Cardiac fibroblast (primary cell): ENCODE data around the gene MEIOSIN.
"Not testable (repeated sequence)": the region's sequence is repeated elsewhere in the genome, so short reads cannot be mapped to it uniquely, and the experiment has no call there.

Source experiments
- DNase-seq, 2 donors: peaks; one replicate each; pipeline versions ENCODE4 v3.0.0 to v3.0.0-alpha.2; 2010; ENCODE audit warnings: low read depth in 2 of 2
- H3K4me3 ChIP-seq, 2 donors: replicated peaks in 1 of 2; 1 replicate in 1 of 2; 2 replicates in 1 of 2; pipeline ENCODE4 v1.5.1; 2011; ENCODE audit warnings: low read depth in 2 of 2, low read length in 2 of 2, mild to moderate bottlenecking in 2 of 2, moderate library complexity in 1 of 2
- CTCF ChIP-seq: IDR thresholded peaks from one replicate; pipeline ENCODE4 v1.5.1; 2011; ENCODE audit warnings: low read depth, mild to moderate bottlenecking, low read length, inconsistent platforms

MEIOSIN gene

GRCh38 chr19:45793876-45794275 lies 60.6 kb downstream of the MEIOSIN start:
- no peak overlapping the region for H3K4me3 ChIP-seq
- no peak for TF ChIP-seq CTCF
- DNase-seq = no peak

GRCh38 chr19:45794627-45795026 lies 61.4 kb downstream of the MEIOSIN start:
- no peak for TF ChIP-seq CTCF
- no peak overlapping the region for H3K4me3 ChIP-seq
- no peak for DNase-seq

- no peak overlapping the region for H3K4me3 ChIP-seq
- TF ChIP-seq CTCF = peak; percentile 85
- DNase-seq = peak; percentile 80 to 90
These were observed 65.8 kb downstream of the MEIOSIN start for GRCh38 chr19:45798995-45799517.

- DNase-seq, H3K4me3 ChIP-seq: not testable (repeated sequence)
These were observed 66.3 kb downstream of the MEIOSIN start for GRCh38 chr19:45799541-45799940.

DNA sequence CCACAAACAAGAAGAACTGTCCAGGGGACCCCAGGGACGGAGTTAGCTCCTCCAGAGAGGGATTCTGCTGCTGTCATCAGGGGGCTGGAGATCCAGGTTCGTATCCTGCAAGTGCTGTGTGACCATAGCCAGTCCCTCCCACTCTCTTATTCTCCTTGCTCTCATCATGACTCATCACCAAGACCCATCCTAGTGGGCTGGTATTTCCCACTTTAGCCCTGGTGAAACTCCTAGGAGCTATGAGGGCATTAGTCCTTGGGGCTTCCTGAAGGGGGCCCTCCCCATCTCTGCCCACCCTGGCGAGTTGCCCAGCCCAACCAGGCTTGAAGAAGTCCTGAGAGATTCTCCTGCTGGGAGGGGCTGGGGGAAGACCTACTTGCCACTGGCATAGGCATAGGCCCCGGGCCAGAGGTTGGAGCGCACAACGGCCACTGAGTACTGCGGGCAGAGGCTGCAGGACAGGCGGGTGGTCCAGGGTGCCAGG lies 66.9 kb downstream of the MEIOSIN start:
- no peak for TF ChIP-seq CTCF
- DNase-seq = peak; percentile 48 to 54
- H3K4me3 ChIP-seq = no peak overlapping the region

- DNase-seq = no peak
- TF ChIP-seq CTCF = no peak
- H3K4me3 ChIP-seq = no peak overlapping the region
These were observed 68.5 kb downstream of the MEIOSIN start for GRCh38 chr19:45801603-45802175.

DNA sequence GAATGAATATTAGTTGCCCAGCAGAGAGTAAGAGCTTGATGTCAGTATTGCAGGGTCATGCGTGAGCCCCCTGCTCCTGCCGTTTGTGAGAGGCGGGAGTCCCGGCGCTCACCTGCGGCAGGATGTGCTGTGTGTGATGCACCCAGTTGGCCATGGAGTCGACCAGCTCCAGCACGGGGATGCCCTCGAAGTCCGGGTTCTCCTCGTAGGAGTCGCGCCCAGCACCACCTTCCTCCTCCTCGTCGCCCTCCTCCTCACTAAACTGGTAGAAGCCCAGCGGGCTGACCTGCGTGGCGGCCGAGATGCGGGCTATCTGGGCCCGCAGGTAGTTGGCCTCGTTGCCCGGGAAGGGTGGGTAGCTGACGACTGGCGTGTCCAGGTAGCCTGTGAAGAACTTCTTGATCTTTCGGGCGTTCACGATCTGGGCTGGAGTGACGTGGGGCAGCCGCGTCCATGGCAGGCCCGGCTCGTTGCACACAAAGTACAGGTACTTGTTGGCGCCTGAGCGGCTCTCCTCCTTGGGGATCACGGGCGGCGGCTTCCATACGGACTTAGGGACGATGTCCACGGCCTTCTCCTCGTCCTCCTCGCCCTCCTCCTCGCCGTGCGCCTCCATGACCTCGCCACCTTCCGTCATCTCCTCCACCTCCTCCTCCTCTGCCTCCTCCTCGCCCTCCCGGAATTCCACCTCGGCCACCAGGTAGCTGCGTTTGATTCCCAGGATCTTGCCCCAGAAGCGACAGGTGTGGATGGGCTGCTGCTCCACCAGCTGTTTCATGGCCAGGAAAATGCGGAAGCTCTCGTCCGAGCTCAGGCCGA lies 71.1 kb downstream of the MEIOSIN start:
- no peak overlapping the region for H3K4me3 ChIP-seq
- no peak for TF ChIP-seq CTCF
- DNase-seq = no peak
